GM19043 (cell line): Measurements from ENCODE around the gene DZIP3.
A peak's percentile ranks its signal among the peaks of the same experiment; 100 is the strongest.

Experiments
- ATAC-seq: cut with Tn5 transposase; IDR thresholded peaks from one replicate; pipeline ENCODE4 v1.9.1; 2021; ENCODE audit warnings: low read depth; ENCODE audit not compliant: unreplicated experiment

Gene DZIP3

GRCh38 chr3:108589081-108589997, at the start of gene DZIP3, which contains the start of gene CIP2A:
Gene DZIP3 (plus strand): TSS chr3:108589722. CDS start chr3:108605407, 15,685 bp downstream.
Gene CIP2A (minus strand): TSS chr3:108589438. CDS start chr3:108589375, 63 bp downstream.
- ATAC-seq: peak; percentile 93

- no peak for ATAC-seq
These were observed 43.3 kb upstream of the DZIP3 start for GRCh38 chr3:108546247-108546646.

GRCh38 chr3:108546692-108547091, 42.8 kb upstream of the DZIP3 start:
- no peak for ATAC-seq

GRCh38 chr3:108548304-108548703, 41.2 kb upstream of the DZIP3 start:
- no peak for ATAC-seq

GRCh38 chr3:108548886-108549285, 40.6 kb upstream of the DZIP3 start:
- ATAC-seq: no peak

- no peak for ATAC-seq
These were observed 37.0 kb upstream of the DZIP3 start for GRCh38 chr3:108552267-108553159.

GRCh38 chr3:108554229-108554628, 35.3 kb upstream of the DZIP3 start:
- no peak for ATAC-seq

- no peak for ATAC-seq
These were observed 34.5 kb upstream of the DZIP3 start for GRCh38 chr3:108554913-108555571.

GRCh38 chr3:108555966-108556581, 33.4 kb upstream of the DZIP3 start:
- no peak for ATAC-seq

GRCh38 chr3:108562565-108562964, 27.0 kb upstream of the DZIP3 start:
- no peak for ATAC-seq

GRCh38 chr3:108564564-108564963, 25.0 kb upstream of the DZIP3 start:
- ATAC-seq: no peak

- no peak for ATAC-seq
These were observed 24.0 kb upstream of the DZIP3 start for GRCh38 chr3:108565506-108565905.

GRCh38 chr3:108566599-108566998, 22.9 kb upstream of the DZIP3 start:
- no peak for ATAC-seq

GRCh38 chr3:108569336-108569735, 20.2 kb upstream of the DZIP3 start:
- no peak for ATAC-seq

- ATAC-seq: no peak
These were observed 11.5 kb upstream of the DZIP3 start for GRCh38 chr3:108578064-108578463.

GRCh38 chr3:108588601-108589000, 921 bp upstream of the DZIP3 start:
- ATAC-seq: no peak

- no peak for ATAC-seq
These were observed 439 bp downstream of the DZIP3 start for GRCh38 chr3:108589998-108590323.

GRCh38 chr3:108590460-108590859, 938 bp downstream of the DZIP3 start:
- no peak for ATAC-seq

GRCh38 chr3:108595321-108595720, 5.8 kb downstream of the DZIP3 start:
- ATAC-seq: no peak

GRCh38 chr3:108598375-108598774, 8.9 kb downstream of the DZIP3 start:
- ATAC-seq: no peak
